Smooth muscle cell of trachea (primary cell): ENCODE data around the gene TAF11L3. TPM values are rescaled to one million over a fixed set of nuclear protein-coding genes. Genes with fewer than 3 reads are reported as not detected.

Experiments used
- total RNA-seq: library from RNA; depleted of rRNA; stranded (reverse); fragments of >200 nt; gene quantifications from 2 replicates; pipeline ENCODE4 v1.2.1, GENCODE V29; 2014

Gene TAF11L3
- total RNA-seq, result not detected in 2 replicates

GRCh38 chr5:17518067-17518466, at the start of gene TAF11L3:
Gene TAF11L3, plus strand, starts transcription at chr5:17518367.

GRCh38 chr5:17497931-17498330, 20.2 kb upstream of the TAF11L3 start, which contains the start of gene TAF11L2:
Gene TAF11L2, plus strand, starts transcription at chr5:17498231.

DNA sequence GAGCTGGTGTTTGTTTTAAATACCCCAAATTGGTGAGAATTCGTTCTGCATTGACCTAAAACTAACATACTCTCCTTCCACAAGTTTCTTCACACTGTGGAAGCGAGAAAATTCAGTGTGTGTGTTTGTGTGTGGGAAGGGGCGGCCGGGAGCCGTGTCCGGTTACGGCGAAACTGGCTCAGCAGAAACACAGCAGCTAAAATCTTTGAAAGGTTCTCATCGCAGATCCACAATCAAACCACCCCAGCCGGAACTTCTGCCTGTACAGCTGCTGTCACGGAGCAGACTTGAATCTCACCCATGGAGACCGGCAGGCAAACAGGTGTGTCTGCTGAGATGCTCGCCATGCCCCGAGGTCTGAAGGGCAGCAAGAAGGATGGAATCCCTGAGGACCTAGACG, 3.3 kb downstream of the TAF11L3 start, which contains the start of gene TAF11L4:
Gene TAF11L4, plus strand, starts transcription at position 301 of the 400 bp plus-strand sequence.

DNA sequence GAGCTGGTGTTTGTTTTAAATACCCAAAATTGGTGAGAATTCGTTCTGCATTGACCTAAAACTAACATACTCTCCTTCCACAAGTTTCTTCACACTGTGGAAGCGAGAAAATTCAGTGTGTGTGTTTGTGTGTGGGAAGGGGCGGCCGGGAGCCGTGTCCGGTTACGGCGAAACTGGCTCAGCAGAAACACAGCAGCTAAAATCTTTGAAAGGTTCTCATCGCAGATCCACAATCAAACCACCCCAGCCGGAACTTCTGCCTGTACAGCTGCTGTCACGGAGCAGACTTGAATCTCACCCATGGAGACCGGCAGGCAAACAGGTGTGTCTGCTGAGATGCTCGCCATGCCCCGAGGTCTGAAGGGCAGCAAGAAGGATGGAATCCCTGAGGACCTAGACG, 6.8 kb downstream of the TAF11L3 start, which contains the start of gene TAF11L5:
Gene TAF11L5, plus strand, starts transcription at position 301 of the 400 bp plus-strand sequence.

DNA sequence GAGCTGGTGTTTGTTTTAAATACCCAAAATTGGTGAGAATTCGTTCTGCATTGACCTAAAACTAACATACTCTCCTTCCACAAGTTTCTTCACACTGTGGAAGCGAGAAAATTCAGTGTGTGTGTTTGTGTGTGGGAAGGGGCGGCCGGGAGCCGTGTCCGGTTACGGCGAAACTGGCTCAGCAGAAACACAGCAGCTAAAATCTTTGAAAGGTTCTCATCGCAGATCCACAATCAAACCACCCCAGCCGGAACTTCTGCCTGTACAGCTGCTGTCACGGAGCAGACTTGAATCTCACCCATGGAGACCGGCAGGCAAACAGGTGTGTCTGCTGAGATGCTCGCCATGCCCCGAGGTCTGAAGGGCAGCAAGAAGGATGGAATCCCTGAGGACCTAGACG, 10.2 kb downstream of the TAF11L3 start, which contains the start of gene TAF11L6:
Gene TAF11L6, plus strand, starts transcription at position 301 of the 400 bp plus-strand sequence.

Other genes starting within 250 kb of the TAF11L3 start
- not detected in 2 replicates for gene TAF11L2, start 20.1 kb upstream of the TAF11L3 start, total RNA-seq
- not detected in 2 replicates for gene TAF11L4, start 3.4 kb downstream of the TAF11L3 start, total RNA-seq
- gene TAF11L5, start 6.9 kb downstream of the TAF11L3 start, total RNA-seq, result not detected in 2 replicates
- gene TAF11L6, start 10.3 kb downstream of the TAF11L3 start, total RNA-seq, result not detected in 2 replicates
- gene TAF11L7, start 67.4 kb downstream of the TAF11L3 start, total RNA-seq, result not detected in 2 replicates
- not detected in 2 replicates for gene TAF11L8, start 72.6 kb downstream of the TAF11L3 start, total RNA-seq
- not detected in 2 replicates for gene TAF11L9, start 76.0 kb downstream of the TAF11L3 start, total RNA-seq
- gene TAF11L10, start 79.5 kb downstream of the TAF11L3 start, total RNA-seq, result not detected in 2 replicates
- not detected in 2 replicates for gene TAF11L11, start 85.8 kb downstream of the TAF11L3 start, total RNA-seq
- gene TAF11L12, start 92.0 kb downstream of the TAF11L3 start, total RNA-seq, result not detected in 2 replicates
- not detected in 2 replicates for gene TAF11L13, start 113.7 kb downstream of the TAF11L3 start, total RNA-seq
- not detected in 2 replicates for gene TAF11L14, start 116.1 kb downstream of the TAF11L3 start, total RNA-seq